GM12878 (cell line): ENCODE data around the gene MAPT. TPM values are rescaled to one million over a fixed set of nuclear protein-coding genes. Genes with fewer than 3 reads are reported as not detected.

ENCODE experiments used
- ATAC-seq: fragments of 200-7000 bp; cut with Tn5 transposase; 3 replicates; pipeline ENCODE4 v1.9.1; 2020; ENCODE audit warnings: mild to moderate bottlenecking, moderate library complexity
- BruUV-seq: library from RNA; stranded (reverse); fragments of 400-500 nt; replicated peaks from 2 replicates; lab custom pipeline; 2021; lab: Mats Ljungman, UMichigan
- CTCF ChIA-PET: fragments of 300-600 bp; sonication (Branson Sonifier 250); formaldehyde crosslinking; extraction: SDS; loops from one replicate; lab custom pipeline; 2021; ENCODE audit warnings: inconsistent platforms; lab: Yijun Ruan, JAX
- POLR2A ChIA-PET: fragments of 350-600 bp; formaldehyde crosslinking; extraction: SDS; loops from one replicate; lab custom pipeline; 2021; ENCODE audit warnings: inconsistent platforms; lab: Charles Lee
- RAD21 ChIA-PET: fragments of 300-600 bp; sonication (Branson Sonifier 250); formaldehyde crosslinking; loops from one replicate; lab custom pipeline; 2023; ENCODE audit warnings: antibody characterized with exemption; ENCODE audit not compliant: unreplicated experiment; lab: Charles Lee
- SMC1A ChIA-PET: fragments of 300-600 bp; sonication (Branson Sonifier 250); formaldehyde crosslinking; loops from one replicate; lab custom pipeline; 2023; ENCODE audit not compliant: unreplicated experiment, uncharacterized antibody; lab: Charles Lee
- DNase-seq: peaks from one replicate; pipeline ENCODE4 v3.0.0-alpha.2; 2011; ENCODE audit warnings: low read depth, low spot score
- FAIRE-seq: peaks from 3 replicates; lab custom pipeline; 2011; peaks lifted over from hg19 to GRCh38; lab: Jason Lieb, UNC
- H2AFZ ChIP-seq: 2 replicates; pipeline ENCODE4 v1.6.0; 2011; ENCODE audit warnings: low read depth, low read length, control low read depth; ENCODE audit not compliant: control insufficient read depth
- H3K27ac ChIP-seq: 2 replicates; pipeline ENCODE4 v1.5.1; 2011; ENCODE audit warnings: control low read depth; ENCODE audit not compliant: control insufficient read depth, insufficient read depth
- H3K27me3 ChIP-seq, 2 experiments: replicated peaks in 1 of 2; 2 replicates each; pipeline versions ENCODE4 v1.6.0 to v1.6.1; 2011; ENCODE audit warnings: low read length in 1 of 2; ENCODE audit not compliant: control insufficient read depth in 2 of 2, insufficient read depth in 2 of 2
- H3K36me3 ChIP-seq, 2 experiments: 2 replicates each; pipeline ENCODE4 v1.5.1; 2011; ENCODE audit warnings: low read length in 1 of 2; ENCODE audit not compliant: control insufficient read depth in 2 of 2, insufficient read depth in 2 of 2
- H3K4me1 ChIP-seq: 2 replicates; pipeline ENCODE4 v1.6.1; 2011; ENCODE audit warnings: mild to moderate bottlenecking, low read length, moderate library complexity, mixed read lengths; ENCODE audit not compliant: control insufficient read depth, insufficient read depth
- H3K4me2 ChIP-seq: 2 replicates; pipeline ENCODE4 v1.6.0; 2011; ENCODE audit warnings: control low read depth; ENCODE audit not compliant: control insufficient read depth, insufficient read depth
- H3K4me3 ChIP-seq: fragments of 200-600 bp; sonication (generic); 2 replicates; pipeline ENCODE4 v1.5.1; 2016
- H3K79me2 ChIP-seq: 2 replicates; pipeline ENCODE4 v1.6.0; 2011; ENCODE audit warnings: low read length; ENCODE audit not compliant: control insufficient read depth, insufficient read depth
- H3K9ac ChIP-seq: 2 replicates; pipeline ENCODE4 v1.8.0; 2011; ENCODE audit warnings: low read length, control low read depth, mixed read lengths; ENCODE audit not compliant: control insufficient read depth, insufficient read depth
- H3K9me3 ChIP-seq: replicated peaks from 3 replicates; pipeline ENCODE4 v1.5.1; 2011; ENCODE audit warnings: mild to moderate bottlenecking, low read length; ENCODE audit not compliant: control insufficient read depth, insufficient read depth
- H4K20me1 ChIP-seq: 2 replicates; pipeline ENCODE4 v1.6.0; 2011; ENCODE audit not compliant: control insufficient read depth, insufficient read depth
- BCL11A ChIP-seq: IDR thresholded peaks from 2 replicates; pipeline ENCODE4 v1.6.1; 2011; ENCODE audit warnings: low read depth, low read length
- BMI1 ChIP-seq: fragments of 450-650 bp; IDR thresholded peaks from 2 replicates; pipeline ENCODE4 v1.6.1; 2016; ENCODE audit warnings: mild to moderate bottlenecking, moderate library complexity, borderline replicate concordance
- CEBPZ ChIP-seq: fragments of 150-350 bp; IDR thresholded peaks from 2 replicates; pipeline ENCODE4 v1.6.1; 2016; ENCODE audit warnings: low read depth, low read length
- DPF2 ChIP-seq: fragments of 450-650 bp; IDR thresholded peaks from 2 replicates; pipeline ENCODE4 v1.6.1; 2017; ENCODE audit warnings: mild to moderate bottlenecking
- E2F8 ChIP-seq: fragments of 450-650 bp; IDR thresholded peaks from 2 replicates; pipeline ENCODE4 v1.6.1; 2018; ENCODE audit warnings: mild to moderate bottlenecking, low read depth, moderate library complexity; ENCODE audit not compliant: partially characterized antibody
- GATAD2B ChIP-seq: fragments of 450-650 bp; conservative IDR thresholded peaks from 2 replicates; pipeline ENCODE4 v1.6.1; 2017; ENCODE audit warnings: low read depth, mild to moderate bottlenecking, moderate library complexity
- IKZF2 ChIP-seq, 2 experiments: fragments of 450-650 bp; IDR thresholded peaks; 2 replicates each; pipeline ENCODE4 v1.6.1; 2017; ENCODE audit warnings: mild to moderate bottlenecking in 2 of 2, moderate library complexity in 2 of 2
- MTA3 ChIP-seq: IDR thresholded peaks from 2 replicates; pipeline ENCODE4 v1.6.1; 2012; ENCODE audit warnings: low read length, inconsistent platforms, borderline replicate concordance
- SREBF2 ChIP-seq: IDR thresholded peaks from 2 replicates; pipeline ENCODE4 v1.6.1; 2012; ENCODE audit warnings: mild to moderate bottlenecking, low read length
- STAT3 ChIP-seq: IDR thresholded peaks from 2 replicates; pipeline ENCODE4 v1.6.1; 2011; ENCODE audit warnings: low read depth, low read length, improper control_type of control experiment
- YY1 ChIP-seq: IDR thresholded peaks from 2 replicates; pipeline ENCODE4 v1.6.1; 2011; ENCODE audit warnings: low read depth, mild to moderate bottlenecking, low read length
- ZNF274 ChIP-seq: IDR thresholded peaks from one replicate; pipeline ENCODE4 v1.8.0; 2011; ENCODE audit not compliant: insufficient read length, insufficient read depth
- WGBS: methylation state at CpG from one replicate; pipeline ENCODE4 v1.1.6; 2016; ENCODE audit warnings: low lambda C conversion rate; ENCODE audit not compliant: insufficient replicate concordance, insufficient coverage; ENCODE audit errors: missing lambda C conversion rate; 5-methylcytosine and 5-hydroxymethylcytosine counted together
- in situ Hi-C: fragments of 300-500 bp; cut with MboI; formaldehyde crosslinking; loops from 9 replicates; pipeline ENCODE4 v1.14.3; 2018; ENCODE audit warnings: mixed read lengths
- intact Hi-C: fragments of 100-400 bp; cut with micrococcal nuclease; formaldehyde crosslinking; loops from one replicate; pipeline ENCODE4 v1.14.2; 2022; ENCODE audit not compliant: unreplicated experiment
- polyA plus RNA-seq, 11 experiments: library from polyadenylated mRNA; depleted of rRNA in 4 of 11; unstranded in 6 of 11; stranded (reverse) in 5 of 11; fragments of >200 nt; fragmentation: Nextera tagmentation in 4 of 11; fragmentation: Illumina TruSeq in 1 of 11; extraction: Ambion mirVana in 4 of 11; extraction: Trizol in 1 of 11; gene quantifications; 1 replicate in 1 of 11; 2 replicates in 10 of 11; pipeline versions ENCODE4 v1.2.1 to v1.2.3, GENCODE V29; 2011 to 2016; ENCODE audit warnings: inconsistent platforms in 2 of 11, missing spikeins in 2 of 11, low read depth in 1 of 11
- total RNA-seq, 4 experiments: library from RNA; depleted of rRNA in 3 of 4; stranded (reverse); fragments of >200 nt in 3 of 4; fragmentation: Illumina TruSeq in 1 of 4; extraction: Trizol in 1 of 4; gene quantifications; 2 replicates each; pipeline versions ENCODE4 v1.2.1 to v1.2.3, GENCODE V29; 2013 to 2021

The MAPT gene
- total and polyA plus RNA-seq, 10 of the 15 experiments (the other 5 are each of a cell fraction or from before 2014, with no cell fraction given) = under 0.01 to 0.05 (median 0.03) TPM; not detected in 7

GRCh38 chr17:46071796-46072195, 177.4 kb downstream of the MAPT start:
- POLR2A ChIA-PET = interaction anchor here (0.6 kb wide), 2 partner anchors 48 to 133 kb away, joined by 3 to 4 read pairs; no protein-coding TSS in a partner anchor
- H3K36me3 ChIP-seq = peaks cover 0 to 10% of the 10 kb centered on the region in 2 experiments; a peak in 1 of 4 replicates
- FAIRE-seq = no peak

GRCh38 chr17:46072998-46073397, 178.6 kb downstream of the MAPT start:
- no peak overlapping the region for H3K4me2 ChIP-seq
- no peak overlapping the region for H3K9ac ChIP-seq
- ChIA-PET CTCF (interaction anchor here (0.6 to 2.6 kb wide), 4 partner anchors 11 to 140 kb away, joined by 3 to 8 read pairs (median 4); no protein-coding TSS in a partner anchor), POLR2A (no interaction called here), SMC1A (interaction anchor here (1.0 kb wide), 1 partner anchor 50 kb away, joined by 3 read pairs; no protein-coding TSS in a partner anchor), RAD21 (interaction anchor here (2.2 kb wide), 1 partner anchor 114 kb away, joined by 11 read pairs; no protein-coding TSS in a partner anchor)
- in situ Hi-C loops = no loop called here
- H3K27ac ChIP-seq = no peak overlapping the region
- no peaks in the 10 kb centered on the region for H3K27me3 ChIP-seq
- peaks cover 2% of the 10 kb centered on the region; the same call in 1 of the 2 replicates for H3K79me2 ChIP-seq
- intact Hi-C loops = no loop called here
- no peak overlapping the region for H3K4me3 ChIP-seq
- H3K36me3 ChIP-seq = no peaks in the 10 kb centered on the region; a peak in 1 of 4 replicates
- H3K9me3 ChIP-seq = no peaks in the 10 kb centered on the region
- ATAC-seq (no peak), FAIRE-seq (no peak), DNase-seq (no peak)
- H2AFZ ChIP-seq = no peak overlapping the region
- BruUV-seq = TSS peak; percentile 7
- WGBS = 93% methylated on average over 1 of the region's 1 CpG
- H4K20me1 ChIP-seq = no peaks in the 10 kb centered on the region
- H3K4me1 ChIP-seq = no peaks in the 10 kb centered on the region
- no peak for TF ChIP-seq SREBF2
- TF ChIP-seq BMI1 = no peak
- no peak for TF ChIP-seq BCL11A
- TF ChIP-seq ZNF274 = no peak
- TF ChIP-seq MTA3 = no peak
- no peak for TF ChIP-seq CEBPZ
- TF ChIP-seq DPF2 = no peak
- no peak for TF ChIP-seq E2F8
- no peak for TF ChIP-seq IKZF2 (IDR thresholded peaks at IDR 0.05)
- TF ChIP-seq YY1 = no peak

More at GRCh38 chr17:46071796-46072195, 177.4 kb downstream of the MAPT start:
- Histone ChIP-seq H3K4me3 (no peak overlapping the region), H3K27ac (no peak overlapping the region), H3K9me3 (no peaks in the 10 kb centered on the region), H2AFZ (no peak overlapping the region), H3K4me1 (no peaks in the 10 kb centered on the region), H3K79me2 (peaks cover 2% of the 10 kb centered on the region; the same call in 1 of the 2 replicates), H4K20me1 (no peaks in the 10 kb centered on the region), H3K27me3 (no peaks in the 10 kb centered on the region), H3K4me2 (no peak overlapping the region), H3K9ac (no peak overlapping the region)
- ATAC-seq (no peak), DNase-seq (no peak)
- in situ Hi-C loops = no loop called here
- SMC1A ChIA-PET = interaction anchor here (0.7 to 1.8 kb wide), 10 partner anchors 8 to 141 kb away, joined by 3 to 9 read pairs (median 4); no protein-coding TSS in a partner anchor
- CTCF ChIA-PET = interaction anchor here (0.7 to 1.4 kb wide), 3 partner anchors 48 to 141 kb away, joined by 3 to 6 read pairs (median 4); no protein-coding TSS in a partner anchor
- RAD21 ChIA-PET = interaction anchor here (0.6 to 2.2 kb wide), 3 partner anchors 13 to 116 kb away, joined by 3 to 11 read pairs (median 3); no protein-coding TSS in a partner anchor
- no TSS peak for BruUV-seq
- WGBS = 100% methylated on average over 3 of the region's 5 CpGs
- TF ChIP-seq STAT3 (no peak), GATAD2B (no peak)
- intact Hi-C loops = no loop called here
